KMS-11 (cell line): ENCODE measurements around the gene ARRDC1.

ENCODE experiments used
- H2AFZ ChIP-seq: fragments of 200-600 bp; sonication (generic); 2 replicates; pipeline ENCODE4 v1.6.1; 2016; ENCODE audit warnings: antibody characterized with exemption, mixed run types, low read depth
- H3K27ac ChIP-seq: fragments of 200-600 bp; sonication (generic); 2 replicates; pipeline ENCODE4 v1.6.1; 2016; ENCODE audit warnings: mild to moderate bottlenecking, mixed run types
- H3K27me3 ChIP-seq: fragments of 200-600 bp; sonication (generic); 2 replicates; pipeline ENCODE4 v1.6.1; 2017; ENCODE audit warnings: mild to moderate bottlenecking, low read depth, mixed run types, moderate library complexity; ENCODE audit not compliant: insufficient read depth
- H3K36me3 ChIP-seq: fragments of 200-600 bp; sonication (generic); 2 replicates; pipeline ENCODE4 v1.6.1; 2017; ENCODE audit warnings: mild to moderate bottlenecking, mixed run types; ENCODE audit not compliant: insufficient read depth
- H3K4me1 ChIP-seq: fragments of 200-600 bp; sonication (generic); 2 replicates; pipeline ENCODE4 v1.6.1; 2016; ENCODE audit warnings: mild to moderate bottlenecking, low read depth, mixed run types; ENCODE audit not compliant: poor library complexity, severe bottlenecking
- H3K4me2 ChIP-seq: fragments of 200-600 bp; sonication (generic); 2 replicates; pipeline ENCODE4 v1.7.0; 2016; ENCODE audit warnings: mild to moderate bottlenecking, mixed run types
- H3K4me3 ChIP-seq: fragments of 200-600 bp; sonication (generic); IDR thresholded peaks from 2 replicates; pipeline ENCODE4 v1.6.1; 2017; ENCODE audit warnings: low read depth, low read length, mixed read lengths; ENCODE audit not compliant: insufficient read depth
- H3K79me2 ChIP-seq: fragments of 200-600 bp; sonication (generic); 2 replicates; pipeline ENCODE4 v1.6.1; 2016; ENCODE audit warnings: low read depth, mixed run types; ENCODE audit not compliant: insufficient read depth
- H3K9ac ChIP-seq: fragments of 200-600 bp; sonication (generic); 2 replicates; pipeline ENCODE4 v1.6.1; 2016; ENCODE audit warnings: mild to moderate bottlenecking, mixed run types
- H4K20me1 ChIP-seq: fragments of 200-600 bp; sonication (generic); 2 replicates; pipeline ENCODE4 v1.6.1; 2016; ENCODE audit warnings: mild to moderate bottlenecking, mixed run types; ENCODE audit not compliant: insufficient read depth
- CTCF ChIP-seq: fragments of 200-600 bp; sonication (generic); conservative IDR thresholded peaks from 2 replicates; pipeline ENCODE4 v1.6.1; 2017; ENCODE audit warnings: low read depth, mild to moderate bottlenecking, antibody characterized with exemption, low read length, moderate library complexity, mixed read lengths

ARRDC1 gene

GRCh38 chr9:137613259-137613658 lies 7.8 kb downstream of the ARRDC1 start:
- Histone ChIP-seq H3K27me3 (no peaks in the 10 kb centered on the region), H3K9ac (no peak overlapping the region), H3K4me3 (no peak overlapping the region), H2AFZ (no peak overlapping the region), H3K79me2 (peaks cover 14% of the 10 kb centered on the region), H3K36me3 (no peaks in the 10 kb centered on the region; the same call in 1 of the 2 replicates), H3K4me1 (peaks cover 14% of the 10 kb centered on the region), H3K4me2 (no peak overlapping the region), H4K20me1 (no peaks in the 10 kb centered on the region), H3K27ac (no peak overlapping the region)
- TF ChIP-seq CTCF: no peak

- Histone ChIP-seq H3K4me2 (no peak overlapping the region), H2AFZ (no peak overlapping the region), H3K9ac (no peak overlapping the region), H3K27me3 (no peaks in the 10 kb centered on the region), H3K27ac (no peak overlapping the region), H3K4me3 (no peak overlapping the region), H3K4me1 (peaks cover 14% of the 10 kb centered on the region), H4K20me1 (no peaks in the 10 kb centered on the region), H3K79me2 (peaks cover 16% of the 10 kb centered on the region), H3K36me3 (no peaks in the 10 kb centered on the region; the same call in 1 of the 2 replicates)
- TF ChIP-seq CTCF: no peak
Observed at GRCh38 chr9:137613738-137614523, 8.4 kb downstream of the ARRDC1 start.

GRCh38 chr9:137614631-137615386 lies 9.3 kb downstream of the ARRDC1 start:
- H3K79me2 ChIP-seq: peaks cover 22% of the 10 kb centered on the region
- no peak overlapping the region for H3K27ac ChIP-seq
- H3K4me3 ChIP-seq: no peak overlapping the region
- H3K27me3 ChIP-seq: no peaks in the 10 kb centered on the region
- H3K9ac ChIP-seq: no peak overlapping the region
- H3K36me3 ChIP-seq: no peaks in the 10 kb centered on the region; the same call in 1 of the 2 replicates
- no peak for TF ChIP-seq CTCF
- peaks cover 16% of the 10 kb centered on the region for H3K4me1 ChIP-seq
- H4K20me1 ChIP-seq: no peaks in the 10 kb centered on the region
- no peak overlapping the region for H3K4me2 ChIP-seq
- H2AFZ ChIP-seq: no peak overlapping the region

GRCh38 chr9:137615387-137615871 lies 9.9 kb downstream of the ARRDC1 start:
- TF ChIP-seq CTCF: no peak
- H3K4me2 ChIP-seq: no peak overlapping the region
- H2AFZ ChIP-seq: no peak overlapping the region
- no peak overlapping the region for H3K4me3 ChIP-seq
- no peak overlapping the region for H3K9ac ChIP-seq
- H3K27me3 ChIP-seq: no peaks in the 10 kb centered on the region
- H3K27ac ChIP-seq: no peak overlapping the region
- H4K20me1 ChIP-seq: no peaks in the 10 kb centered on the region
- no peaks in the 10 kb centered on the region; the same call in 1 of the 2 replicates for H3K36me3 ChIP-seq
- H3K79me2 ChIP-seq: peaks cover 27% of the 10 kb centered on the region
- H3K4me1 ChIP-seq: peaks cover 22% of the 10 kb centered on the region
